DOHH2 (cell line): ENCODE measurements around the gene BLOC1S5.

ENCODE experiments used
- CTCF ChIP-seq: fragments of 200-600 bp; sonication (generic); IDR thresholded peaks from one replicate; pipeline ENCODE4 v1.5.1; 2014; ENCODE audit warnings: antibody characterized with exemption, mild to moderate bottlenecking, low read depth, low read length; ENCODE audit not compliant: poor library complexity, severe bottlenecking
- EZH2phosphoT487 ChIP-seq: fragments of 200-600 bp; sonication (generic); IDR thresholded peaks from 2 replicates; pipeline ENCODE4 v1.6.1; 2017; ENCODE audit warnings: borderline replicate concordance, mild to moderate bottlenecking, antibody characterized with exemption, low read length, moderate library complexity, mixed read lengths

- TF ChIP-seq EZH2phosphoT487 = no peak
- TF ChIP-seq CTCF = no peak
These were observed 21.0 kb downstream of the BLOC1S5 start for GRCh38 chr6:8043221-8043620.
